GM10266 (cell line): ENCODE measurements around the gene PEX14.

Experiments
- DNase-seq: peaks from one replicate; pipeline ENCODE4 v3.0.0; 2012; ENCODE audit errors: extremely low spot score
- CTCF ChIP-seq: IDR thresholded peaks from 2 replicates; pipeline ENCODE4 v1.5.1; 2012; ENCODE audit warnings: mild to moderate bottlenecking, low read depth; ENCODE audit not compliant: control insufficient read depth, insufficient read depth; ENCODE audit errors: missing control alignments

Gene PEX14

GRCh38 chr1:10564063-10564462 lies 89.3 kb downstream of the PEX14 start:
- no peak for TF ChIP-seq CTCF
- DNase-seq = no peak

GRCh38 chr1:10569531-10569930 lies 94.8 kb downstream of the PEX14 start:
- no peak for DNase-seq
- TF ChIP-seq CTCF = no peak

GRCh38 chr1:10575616-10576015 lies 100.9 kb downstream of the PEX14 start:
- no peak for DNase-seq
- TF ChIP-seq CTCF = no peak

- no peak for TF ChIP-seq CTCF
- DNase-seq = no peak
These were observed 103.3 kb downstream of the PEX14 start for GRCh38 chr1:10578070-10578469.

GRCh38 chr1:10583641-10584040 lies 108.9 kb downstream of the PEX14 start:
- DNase-seq = no peak

GRCh38 chr1:10585242-10585641 lies 110.5 kb downstream of the PEX14 start:
- TF ChIP-seq CTCF = no peak

More at GRCh38 chr1:10583641-10584040, 108.9 kb downstream of the PEX14 start:
- TF ChIP-seq CTCF = no peak

DNA sequence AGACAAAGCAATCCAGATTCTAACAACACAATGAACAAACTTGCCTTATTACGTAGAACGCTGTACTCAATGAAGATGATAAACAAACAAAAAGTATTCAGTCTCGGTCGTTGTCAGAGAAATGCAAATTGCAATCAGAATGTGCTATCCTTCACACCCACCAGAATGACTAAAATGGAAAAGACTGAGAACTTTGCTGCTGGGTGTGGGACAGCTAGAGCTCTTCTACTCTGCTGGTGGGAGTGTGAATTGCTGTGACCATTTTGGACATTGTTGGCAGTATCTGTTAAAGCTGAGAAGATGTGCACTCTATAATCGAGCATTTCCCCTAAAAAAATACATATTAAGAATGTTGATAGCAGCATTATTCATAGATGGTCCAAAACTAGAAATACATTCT lies 111.4 kb downstream of the PEX14 start:
- no peak for TF ChIP-seq CTCF
- DNase-seq = no peak

More at GRCh38 chr1:10585242-10585641, 110.5 kb downstream of the PEX14 start:
- DNase-seq = no peak

DNA sequence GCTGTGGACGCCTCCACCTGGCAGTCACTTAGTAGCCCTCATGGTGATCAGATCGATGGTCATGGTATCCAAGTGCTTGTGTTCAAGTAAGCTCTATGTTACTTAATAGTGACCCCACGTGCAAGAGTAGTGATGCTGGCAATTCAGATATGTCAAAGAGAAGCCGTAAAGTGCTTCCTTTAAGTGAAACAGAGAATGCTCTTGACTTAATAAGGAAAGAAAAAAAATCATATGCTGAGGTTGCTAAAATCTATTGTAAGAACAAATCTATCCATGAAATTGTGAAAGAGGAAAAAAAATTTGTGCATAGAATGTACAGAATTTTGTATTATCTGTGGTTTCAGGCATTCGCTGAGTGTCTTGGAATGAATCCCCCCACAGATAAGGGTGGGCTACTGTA lies 113.9 kb downstream of the PEX14 start:
- no peak for DNase-seq
- TF ChIP-seq CTCF = no peak
